Measurements from ENCODE around the gene PHACTR3. TPM values are rescaled to one million over a fixed set of nuclear protein-coding genes. Genes with fewer than 3 reads are reported as not detected.

PHACTR3 gene
- total and polyA plus RNA-seq, 4 donors: 0.14 to 0.42 (median 0.17) TPM

DNA sequence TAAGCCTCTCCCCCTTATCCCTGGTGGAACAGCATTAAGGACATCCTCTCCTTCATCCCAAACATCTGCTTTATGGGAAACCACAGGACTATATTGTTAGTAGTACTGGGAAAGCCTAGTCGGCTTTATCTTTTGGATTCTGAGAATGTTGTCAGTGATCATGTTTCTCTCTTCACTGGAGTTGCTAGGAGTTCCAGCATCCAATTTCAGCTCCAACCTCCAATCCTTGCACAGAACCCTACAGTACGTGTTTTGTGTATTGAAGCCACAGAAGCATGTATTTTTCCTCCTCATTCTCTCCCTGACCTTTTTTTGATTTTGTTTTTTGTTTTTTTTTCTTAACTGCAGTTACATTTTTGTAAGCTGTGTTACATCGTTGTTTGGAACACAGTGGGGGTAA lies 84.0 kb downstream of the PHACTR3 start (continued):
- TF ChIP-seq, protein P1, sequence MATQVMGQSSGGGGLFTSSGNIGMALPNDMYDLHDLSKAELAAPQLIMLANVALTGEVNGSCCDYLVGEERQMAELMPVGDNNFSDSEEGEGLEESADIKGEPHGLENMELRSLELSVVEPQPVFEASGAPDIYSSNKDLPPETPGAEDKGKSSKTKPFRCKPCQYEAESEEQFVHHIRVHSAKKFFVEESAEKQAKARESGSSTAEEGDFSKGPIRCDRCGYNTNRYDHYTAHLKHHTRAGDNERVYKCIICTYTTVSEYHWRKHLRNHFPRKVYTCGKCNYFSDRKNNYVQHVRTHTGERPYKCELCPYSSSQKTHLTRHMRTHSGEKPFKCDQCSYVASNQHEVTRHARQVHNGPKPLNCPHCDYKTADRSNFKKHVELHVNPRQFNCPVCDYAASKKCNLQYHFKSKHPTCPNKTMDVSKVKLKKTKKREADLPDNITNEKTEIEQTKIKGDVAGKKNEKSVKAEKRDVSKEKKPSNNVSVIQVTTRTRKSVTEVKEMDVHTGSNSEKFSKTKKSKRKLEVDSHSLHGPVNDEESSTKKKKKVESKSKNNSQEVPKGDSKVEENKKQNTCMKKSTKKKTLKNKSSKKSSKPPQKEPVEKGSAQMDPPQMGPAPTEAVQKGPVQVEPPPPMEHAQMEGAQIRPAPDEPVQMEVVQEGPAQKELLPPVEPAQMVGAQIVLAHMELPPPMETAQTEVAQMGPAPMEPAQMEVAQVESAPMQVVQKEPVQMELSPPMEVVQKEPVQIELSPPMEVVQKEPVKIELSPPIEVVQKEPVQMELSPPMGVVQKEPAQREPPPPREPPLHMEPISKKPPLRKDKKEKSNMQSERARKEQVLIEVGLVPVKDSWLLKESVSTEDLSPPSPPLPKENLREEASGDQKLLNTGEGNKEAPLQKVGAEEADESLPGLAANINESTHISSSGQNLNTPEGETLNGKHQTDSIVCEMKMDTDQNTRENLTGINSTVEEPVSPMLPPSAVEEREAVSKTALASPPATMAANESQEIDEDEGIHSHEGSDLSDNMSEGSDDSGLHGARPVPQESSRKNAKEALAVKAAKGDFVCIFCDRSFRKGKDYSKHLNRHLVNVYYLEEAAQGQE (IDR thresholded peaks at IDR 0.05): no peak
- no peak for TF ChIP-seq TAF1 (conservative IDR thresholded peaks at IDR 0.05)
- TF ChIP-seq NR2F2 (IDR thresholded peaks at IDR 0.05): no peak

DNA sequence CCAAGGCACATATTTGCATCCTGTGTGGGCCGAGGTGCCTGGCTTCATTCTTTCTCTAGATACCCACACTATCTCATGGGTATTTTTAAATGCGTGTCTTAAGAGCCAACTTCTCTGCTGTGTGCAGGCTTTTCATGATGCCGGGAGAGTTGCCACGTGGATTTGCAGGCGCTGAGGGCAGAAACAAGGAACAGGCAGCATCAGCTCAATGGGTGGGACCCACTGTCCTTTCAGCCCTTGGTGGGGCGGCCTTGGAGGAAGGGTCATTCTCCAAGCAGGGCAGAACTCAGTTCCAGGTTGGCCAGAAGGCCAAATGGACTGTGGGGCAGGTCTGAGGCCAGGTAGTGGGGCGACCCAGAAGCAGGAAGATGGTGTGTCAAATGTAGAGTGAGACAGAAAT lies 84.7 kb downstream of the PHACTR3 start:
- 71% methylated on average over 7 of the region's 7 CpGs for WGBS
- Histone ChIP-seq H3K27me3 (ENCODE audit: control insufficient read depth in 4 of 4, insufficient read depth in 4 of 4, low read length in 3 of 4) (no peaks in the 10 kb centered on the region), H3K9ac (ENCODE audit: low read depth in 1 of 2, low read length in 2 of 2) (no peak overlapping the region), H3K36me3 (ENCODE audit: control insufficient read depth in 4 of 4, insufficient read depth in 3 of 4, low read depth in 1 of 4, low read length in 3 of 4) (no peaks in the 10 kb centered on the region), H3K4me1 (ENCODE audit: control insufficient read depth in 4 of 4, insufficient read depth in 4 of 4, low read length in 3 of 4) (no peaks in the 10 kb centered on the region), H3K4me3 (ENCODE audit: low read depth in 1 of 3, low read length in 3 of 3) (no peak overlapping the region), H3K9me3 (ENCODE audit: control insufficient read depth in 4 of 4, low read length in 3 of 4) (no peaks in the 10 kb centered on the region), H3K27ac (ENCODE audit: low read depth in 1 of 2, low read length in 2 of 2) (no peak overlapping the region)
- TF ChIP-seq, protein P2, sequence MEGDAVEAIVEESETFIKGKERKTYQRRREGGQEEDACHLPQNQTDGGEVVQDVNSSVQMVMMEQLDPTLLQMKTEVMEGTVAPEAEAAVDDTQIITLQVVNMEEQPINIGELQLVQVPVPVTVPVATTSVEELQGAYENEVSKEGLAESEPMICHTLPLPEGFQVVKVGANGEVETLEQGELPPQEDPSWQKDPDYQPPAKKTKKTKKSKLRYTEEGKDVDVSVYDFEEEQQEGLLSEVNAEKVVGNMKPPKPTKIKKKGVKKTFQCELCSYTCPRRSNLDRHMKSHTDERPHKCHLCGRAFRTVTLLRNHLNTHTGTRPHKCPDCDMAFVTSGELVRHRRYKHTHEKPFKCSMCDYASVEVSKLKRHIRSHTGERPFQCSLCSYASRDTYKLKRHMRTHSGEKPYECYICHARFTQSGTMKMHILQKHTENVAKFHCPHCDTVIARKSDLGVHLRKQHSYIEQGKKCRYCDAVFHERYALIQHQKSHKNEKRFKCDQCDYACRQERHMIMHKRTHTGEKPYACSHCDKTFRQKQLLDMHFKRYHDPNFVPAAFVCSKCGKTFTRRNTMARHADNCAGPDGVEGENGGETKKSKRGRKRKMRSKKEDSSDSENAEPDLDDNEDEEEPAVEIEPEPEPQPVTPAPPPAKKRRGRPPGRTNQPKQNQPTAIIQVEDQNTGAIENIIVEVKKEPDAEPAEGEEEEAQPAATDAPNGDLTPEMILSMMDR (IDR thresholded peaks at IDR 0.05; ENCODE audit: low read depth, low read length, missing input control): no peak
- TF ChIP-seq, protein P3, sequence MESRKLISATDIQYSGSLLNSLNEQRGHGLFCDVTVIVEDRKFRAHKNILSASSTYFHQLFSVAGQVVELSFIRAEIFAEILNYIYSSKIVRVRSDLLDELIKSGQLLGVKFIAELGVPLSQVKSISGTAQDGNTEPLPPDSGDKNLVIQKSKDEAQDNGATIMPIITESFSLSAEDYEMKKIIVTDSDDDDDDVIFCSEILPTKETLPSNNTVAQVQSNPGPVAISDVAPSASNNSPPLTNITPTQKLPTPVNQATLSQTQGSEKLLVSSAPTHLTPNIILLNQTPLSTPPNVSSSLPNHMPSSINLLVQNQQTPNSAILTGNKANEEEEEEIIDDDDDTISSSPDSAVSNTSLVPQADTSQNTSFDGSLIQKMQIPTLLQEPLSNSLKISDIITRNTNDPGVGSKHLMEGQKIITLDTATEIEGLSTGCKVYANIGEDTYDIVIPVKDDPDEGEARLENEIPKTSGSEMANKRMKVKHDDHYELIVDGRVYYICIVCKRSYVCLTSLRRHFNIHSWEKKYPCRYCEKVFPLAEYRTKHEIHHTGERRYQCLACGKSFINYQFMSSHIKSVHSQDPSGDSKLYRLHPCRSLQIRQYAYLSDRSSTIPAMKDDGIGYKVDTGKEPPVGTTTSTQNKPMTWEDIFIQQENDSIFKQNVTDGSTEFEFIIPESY (IDR thresholded peaks at IDR 0.05): no peak
- no peak for DNase-seq (ENCODE audit: low spot score)

DNA sequence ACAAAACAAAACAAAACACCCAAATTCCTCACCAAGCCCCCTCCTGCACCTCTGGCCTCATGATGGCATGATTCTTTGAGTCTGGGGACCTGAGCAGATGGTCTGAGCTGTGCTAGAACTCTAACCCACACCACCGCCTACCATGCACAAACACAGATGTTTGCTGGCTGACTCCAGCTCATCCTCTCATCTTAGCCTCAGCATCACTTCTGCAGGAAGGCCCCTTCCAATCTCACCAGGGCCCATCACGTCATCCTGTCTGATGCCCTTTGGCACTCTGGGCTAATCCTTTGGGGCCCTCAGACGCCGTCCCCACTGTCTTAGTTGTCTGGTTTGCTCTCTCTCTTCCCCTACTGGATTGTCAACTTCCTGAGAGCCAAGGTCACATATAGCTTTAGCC lies 85.8 kb downstream of the PHACTR3 start:
- Histone ChIP-seq H3K27me3 (ENCODE audit: control insufficient read depth in 4 of 4, insufficient read depth in 4 of 4, low read length in 3 of 4) (no peaks in the 10 kb centered on the region), H3K4me3 (ENCODE audit: low read depth in 1 of 3, low read length in 3 of 3) (no peak overlapping the region), H3K9me3 (ENCODE audit: control insufficient read depth in 4 of 4, low read length in 3 of 4) (no peaks in the 10 kb centered on the region), H3K4me1 (ENCODE audit: control insufficient read depth in 4 of 4, insufficient read depth in 4 of 4, low read length in 3 of 4) (no peaks in the 10 kb centered on the region), H3K27ac (ENCODE audit: low read depth in 1 of 2, low read length in 2 of 2) (no peak overlapping the region), H3K9ac (ENCODE audit: low read depth in 1 of 2, low read length in 2 of 2) (no peak overlapping the region), H3K36me3 (ENCODE audit: control insufficient read depth in 4 of 4, insufficient read depth in 3 of 4, low read depth in 1 of 4, low read length in 3 of 4) (no peaks in the 10 kb centered on the region)
- WGBS: 75% methylated on average over 4 of the region's 4 CpGs
- TF ChIP-seq, protein P4, sequence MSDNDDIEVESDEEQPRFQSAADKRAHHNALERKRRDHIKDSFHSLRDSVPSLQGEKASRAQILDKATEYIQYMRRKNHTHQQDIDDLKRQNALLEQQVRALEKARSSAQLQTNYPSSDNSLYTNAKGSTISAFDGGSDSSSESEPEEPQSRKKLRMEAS (IDR thresholded peaks at IDR 0.05): no peak
- TF ChIP-seq, protein P3 (IDR thresholded peaks at IDR 0.05): no peak
- TF ChIP-seq HNF4G (IDR thresholded peaks at IDR 0.05) (no peak), FOXA2 (IDR thresholded peaks at IDR 0.05) (no peak)
- DNase-seq (ENCODE audit: low spot score): no peak

All from liver (tissue), 9 donors.